ENCODE measurements around the gene DECR2.
"Not testable (repeated sequence)": the region's sequence is repeated elsewhere in the genome, so short reads cannot be mapped to it uniquely, and the experiment has no call there.

DECR2 gene

DNA sequence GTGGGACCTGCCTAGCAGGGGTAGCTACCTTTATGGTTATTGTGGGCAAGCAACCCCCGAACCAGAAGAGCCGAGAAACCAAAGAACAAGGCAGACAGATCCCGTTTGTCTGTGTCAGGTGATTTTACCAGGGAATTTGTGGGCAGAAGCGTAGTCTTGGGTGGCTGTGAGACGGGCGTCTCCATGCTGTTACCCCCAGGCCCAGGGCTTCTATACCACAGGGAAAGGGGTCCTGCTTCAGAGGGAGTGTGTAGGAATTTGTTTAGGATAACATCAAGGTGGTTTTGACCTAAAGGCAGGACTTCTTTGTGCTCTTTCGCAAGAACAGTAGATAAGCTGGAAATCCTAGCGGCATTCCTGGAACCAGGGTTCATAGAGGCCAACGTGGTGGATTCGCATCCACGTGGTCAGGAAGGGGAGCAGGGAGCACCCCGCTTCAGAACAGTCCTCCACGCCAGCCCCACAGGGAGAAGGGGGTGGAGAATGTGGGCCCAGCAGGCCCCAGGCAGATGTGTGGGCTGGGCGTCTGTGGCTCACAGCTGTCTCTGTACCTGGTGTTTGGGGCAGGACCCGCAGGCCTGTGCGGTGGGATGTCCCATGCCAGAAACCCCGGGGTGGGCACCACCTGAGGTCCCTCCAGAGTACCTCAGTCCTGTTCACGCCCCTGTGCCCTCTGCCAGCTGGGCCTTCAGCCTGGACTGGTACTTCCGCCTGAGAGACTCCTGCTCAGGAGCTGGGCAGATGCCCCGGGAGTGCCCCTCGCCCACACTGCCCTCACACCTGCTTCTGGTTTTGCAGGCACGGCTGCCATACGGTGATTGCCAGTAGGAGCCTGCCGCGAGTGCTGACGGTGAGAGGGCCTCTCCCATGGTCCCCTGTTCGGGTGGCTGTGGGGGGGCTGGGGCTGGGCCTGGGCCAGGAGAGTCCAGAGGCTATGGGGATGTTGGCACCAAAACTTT is 4.1 kb downstream of the DECR2 start:
- DNase-seq, result no peak

DNA sequence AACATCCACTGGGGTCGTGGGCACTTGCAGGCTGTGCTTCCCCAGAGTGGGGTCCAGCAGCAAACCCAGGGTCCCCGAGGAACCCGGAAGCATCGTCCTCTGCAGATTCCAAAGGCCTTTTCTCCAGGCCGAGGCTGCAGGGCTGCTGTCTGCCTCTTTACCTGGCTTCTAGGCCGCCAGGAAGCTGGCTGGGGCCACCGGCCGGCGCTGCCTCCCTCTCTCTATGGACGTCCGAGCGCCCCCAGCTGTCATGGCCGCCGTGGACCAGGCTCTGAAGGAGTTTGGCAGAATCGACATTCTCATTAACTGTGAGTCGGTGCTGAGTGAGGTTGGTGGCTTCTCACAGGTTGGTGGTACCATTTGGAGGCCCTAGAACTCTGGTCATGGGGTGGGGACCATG is 5.6 kb downstream of the DECR2 start:
- no peak for DNase-seq

DNA sequence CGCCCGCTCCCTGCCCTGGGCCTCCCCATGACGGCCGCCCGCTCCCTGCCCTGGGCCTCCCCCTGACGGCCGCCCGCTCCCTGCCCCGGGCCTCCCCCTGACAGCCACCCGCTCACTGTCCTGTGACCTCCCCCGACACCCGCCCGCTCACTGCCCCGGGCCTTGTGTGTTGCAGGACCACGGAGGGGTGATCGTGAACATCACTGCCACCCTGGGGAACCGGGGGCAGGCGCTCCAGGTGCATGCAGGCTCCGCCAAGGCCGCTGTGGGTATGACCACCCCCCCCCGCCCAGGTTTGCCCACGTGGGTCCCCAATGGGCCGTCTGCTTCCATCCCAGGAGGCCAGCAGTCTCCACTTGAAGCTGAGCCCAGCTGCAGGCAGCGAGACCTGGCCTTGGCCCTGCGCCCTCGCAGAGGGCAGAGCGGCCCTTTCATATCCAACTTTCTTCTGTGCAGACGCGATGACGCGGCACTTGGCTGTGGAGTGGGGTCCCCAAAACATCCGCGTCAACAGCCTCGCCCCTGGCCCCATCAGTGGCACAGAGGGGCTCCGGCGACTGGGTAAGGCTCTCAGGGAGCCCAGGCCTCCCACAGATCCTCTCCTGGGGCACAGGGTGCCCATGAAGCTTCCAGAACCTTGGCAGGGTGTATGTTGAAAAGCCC is 9.0 kb downstream of the DECR2 start:
- DNase-seq, result no peak

DNA sequence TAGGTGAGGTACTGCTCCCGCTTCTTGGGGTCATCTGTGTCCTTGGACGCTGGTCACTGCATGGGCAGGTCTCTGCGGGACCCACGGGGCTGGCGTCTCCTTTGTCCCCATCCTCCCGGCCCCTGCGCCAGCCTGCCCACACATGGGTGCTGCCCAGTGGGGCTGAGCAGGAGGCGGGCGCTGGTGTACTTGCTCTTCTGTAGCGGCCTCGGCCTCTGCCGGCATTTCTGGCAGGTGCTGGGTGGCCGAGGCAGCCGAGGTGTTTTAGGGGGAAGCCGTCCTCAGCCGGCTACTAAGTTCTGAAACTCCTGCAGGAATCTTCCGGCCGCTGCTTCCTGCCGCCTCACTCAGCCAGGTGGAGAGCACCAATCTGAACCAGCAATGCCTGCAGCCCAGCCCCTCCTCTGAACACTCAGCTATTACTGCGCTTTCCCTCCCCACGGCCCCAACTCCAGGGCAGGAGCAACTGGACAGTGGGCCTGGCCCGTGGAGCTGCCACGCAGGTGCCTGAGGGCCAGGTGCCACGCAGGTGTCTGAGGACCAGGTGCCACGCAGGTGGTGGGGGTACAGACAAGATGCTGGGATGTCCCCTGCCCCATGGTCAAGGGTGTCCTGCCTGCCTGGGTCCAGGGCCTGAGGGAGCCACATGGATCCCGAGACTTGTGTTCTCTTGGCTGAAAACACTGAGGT is 10.0 kb downstream of the DECR2 start:
- DNase-seq, result no peak

DNA sequence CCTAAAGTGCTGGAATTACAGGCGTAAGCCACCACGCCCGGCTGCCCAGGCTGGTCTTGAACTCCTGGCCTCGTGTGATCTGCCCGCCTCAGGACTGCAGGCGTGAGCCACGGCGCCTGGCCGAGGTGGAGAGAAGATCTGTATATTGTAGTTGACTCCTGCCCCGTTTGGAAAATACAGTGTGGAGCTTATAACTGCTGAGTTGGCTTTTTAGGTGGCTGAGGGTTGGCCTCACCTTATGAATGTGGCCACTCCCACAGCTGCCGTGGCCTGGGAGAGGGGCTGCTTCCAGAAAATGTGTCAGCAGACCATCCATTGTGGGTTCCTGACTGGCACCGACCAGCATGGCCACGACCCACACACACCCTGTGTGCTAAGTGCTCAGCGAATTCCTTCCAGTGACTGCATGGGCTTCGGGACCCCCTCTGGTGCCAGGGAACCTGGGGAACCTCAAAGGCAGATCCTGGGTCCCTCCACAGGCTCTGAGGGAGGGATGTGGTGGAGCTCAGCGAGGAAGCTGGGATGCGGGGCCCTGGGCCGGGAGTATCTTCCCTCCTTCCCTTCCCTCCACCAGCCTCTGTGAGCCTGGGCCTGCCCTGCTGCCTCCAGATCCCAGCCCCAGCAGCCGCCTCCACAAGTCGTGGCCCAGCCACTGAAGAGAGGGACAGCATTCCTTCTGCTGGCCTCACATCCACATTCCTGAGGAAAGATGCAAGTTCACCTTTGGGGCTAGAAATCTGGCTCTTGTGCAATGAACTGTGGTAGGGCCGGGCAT is 12.9 kb downstream of the DECR2 start:
- peak; percentile 23 for DNase-seq

DNA sequence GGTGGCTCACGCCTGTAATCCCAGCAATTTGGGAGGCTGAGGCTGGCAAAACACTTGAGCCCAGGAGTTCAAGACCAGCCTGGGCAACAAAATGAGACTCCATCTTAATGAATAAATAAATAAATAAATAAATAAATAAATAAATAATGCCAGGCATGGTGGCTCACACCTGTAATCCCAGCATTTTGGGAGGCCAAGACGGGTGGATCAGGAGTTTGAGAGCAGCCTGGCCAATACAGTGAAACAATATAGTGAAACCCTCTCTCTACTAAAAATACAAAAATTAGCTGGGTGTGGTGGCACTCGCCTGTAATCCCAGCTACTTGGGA is 13.4 kb downstream of the DECR2 start:
- not testable (repeated sequence) for DNase-seq

DNA sequence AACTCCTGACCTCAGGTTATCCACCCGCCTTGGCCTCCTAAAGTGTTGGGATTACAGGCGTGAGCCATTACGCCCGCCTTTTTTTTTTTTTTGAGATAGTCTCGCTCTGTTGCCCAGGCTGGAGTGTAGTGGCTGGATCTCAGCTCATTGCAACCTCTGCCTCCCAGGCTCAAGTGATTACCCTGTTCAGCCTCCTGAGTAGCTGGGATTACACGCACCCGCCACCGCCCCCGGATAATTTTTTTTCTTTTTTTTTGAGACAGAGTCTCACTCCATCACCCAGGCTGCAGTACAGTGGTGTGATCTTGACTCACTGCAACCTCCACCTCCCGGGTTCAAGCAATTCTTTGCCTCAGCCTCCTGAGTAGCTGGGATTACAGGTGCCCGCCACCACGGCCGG is 20.5 kb downstream of the DECR2 start:
- not testable (repeated sequence) for DNase-seq

DNA sequence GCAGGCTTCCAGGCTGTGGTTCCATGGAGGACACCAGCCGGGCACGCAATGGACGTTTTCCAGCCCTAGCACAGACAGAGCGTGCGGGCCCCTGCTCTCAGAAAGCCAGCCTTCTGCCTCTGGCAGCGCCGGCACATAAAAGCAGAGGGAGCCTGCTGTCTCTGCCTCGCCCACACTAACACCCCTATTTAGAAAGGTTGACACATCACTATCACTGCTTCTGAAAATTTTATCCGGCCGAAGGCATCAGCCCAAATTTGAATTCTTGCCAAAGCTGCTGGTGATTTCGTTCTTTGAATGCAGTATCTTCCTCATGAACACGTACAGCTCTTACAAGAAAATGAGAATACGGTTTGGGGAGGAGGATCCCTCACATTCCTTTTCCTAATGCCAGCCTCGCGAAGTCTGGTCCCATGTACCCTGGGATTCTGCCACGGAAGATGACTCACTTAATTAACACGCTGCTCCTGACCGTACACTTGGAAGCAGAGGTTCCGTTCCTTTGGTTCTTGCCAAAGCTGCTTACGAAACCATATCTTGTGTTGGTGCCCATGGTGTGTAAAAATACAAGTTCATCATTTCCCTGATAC is 22.4 kb downstream of the DECR2 start:
- peak; percentile 94 for DNase-seq

DNA sequence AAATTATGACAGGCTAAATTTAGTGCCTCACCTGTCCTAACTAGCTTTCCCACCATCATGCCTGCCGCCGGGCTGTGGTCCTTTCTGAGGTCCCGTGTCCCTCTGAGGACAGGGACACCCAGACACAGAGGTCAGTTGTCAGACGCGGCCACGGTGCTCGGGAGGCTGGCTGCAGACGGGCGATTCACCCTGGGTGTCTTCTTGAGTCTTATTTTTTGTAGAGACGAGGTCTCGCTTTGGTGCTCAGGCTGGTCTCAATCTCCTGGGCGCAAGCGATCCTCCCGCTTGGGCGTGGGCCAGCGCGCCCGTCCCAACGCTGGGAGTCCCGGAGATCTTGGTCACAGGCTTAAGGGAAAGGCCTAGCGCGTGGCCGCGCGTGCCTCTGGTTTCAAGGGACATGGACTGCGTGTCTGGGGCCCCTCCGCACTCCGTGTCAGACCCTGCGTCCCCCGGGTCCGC is 23.0 kb downstream of the DECR2 start:
- peak; percentile 17 for DNase-seq

DNA sequence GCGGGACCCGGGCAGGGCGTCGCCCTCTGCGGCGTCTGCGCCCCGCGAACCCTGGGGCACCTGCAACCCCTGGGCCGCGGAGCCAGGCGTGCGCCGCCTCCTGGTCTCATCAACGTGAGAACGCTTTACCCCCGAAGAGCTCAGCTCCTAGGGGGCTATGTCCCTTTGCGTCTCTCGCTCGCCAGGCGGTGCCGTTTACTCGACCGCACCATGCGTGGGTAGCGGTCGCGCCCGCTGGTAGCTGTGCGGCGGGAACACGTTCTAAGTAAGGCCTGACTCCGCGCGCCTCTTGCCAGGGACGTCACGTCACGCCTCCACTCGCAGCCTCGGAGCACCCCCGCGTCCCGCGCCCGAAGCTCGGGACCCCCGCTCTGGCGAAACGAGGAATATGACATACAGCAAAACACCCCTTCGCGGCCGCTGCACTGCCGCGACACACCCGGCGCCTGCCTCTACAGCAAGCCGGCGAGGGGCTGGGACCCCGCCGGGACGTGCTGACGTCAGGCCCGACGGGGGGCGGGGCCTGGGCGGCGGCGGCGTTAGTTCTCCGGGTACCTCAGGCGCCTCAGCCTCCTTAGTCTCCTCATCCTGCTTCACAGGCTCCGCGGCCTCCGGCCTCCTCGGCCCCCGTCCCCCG is 23.5 kb downstream of the DECR2 start, which contains the start of gene RAB11FIP3:
Gene RAB11FIP3, plus strand, starts transcription at position 568 of the 637 bp plus-strand sequence. CDS start 358 bp downstream, outside the sequence.
- DNase-seq, result peak; percentile 84

DNA sequence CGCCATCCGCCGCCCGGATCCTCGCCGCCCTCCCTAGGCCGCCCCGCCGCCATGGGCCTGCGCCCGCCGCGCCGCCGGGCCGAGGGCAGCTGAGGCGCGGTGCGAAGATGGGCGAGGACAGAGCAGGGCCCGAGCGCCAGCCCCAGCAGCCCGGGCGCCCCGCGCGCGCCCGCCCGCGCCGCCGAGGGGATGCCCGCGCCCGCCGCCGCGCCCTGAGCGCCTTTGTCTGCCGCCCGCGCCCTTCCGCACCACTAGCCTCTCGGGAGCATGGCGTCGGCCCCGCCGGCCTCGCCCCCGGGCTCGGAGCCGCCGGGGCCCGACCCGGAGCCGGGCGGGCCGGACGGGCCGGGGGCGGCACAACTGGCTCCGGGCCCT is 24.0 kb downstream of the DECR2 start:
- no peak for DNase-seq

DNA sequence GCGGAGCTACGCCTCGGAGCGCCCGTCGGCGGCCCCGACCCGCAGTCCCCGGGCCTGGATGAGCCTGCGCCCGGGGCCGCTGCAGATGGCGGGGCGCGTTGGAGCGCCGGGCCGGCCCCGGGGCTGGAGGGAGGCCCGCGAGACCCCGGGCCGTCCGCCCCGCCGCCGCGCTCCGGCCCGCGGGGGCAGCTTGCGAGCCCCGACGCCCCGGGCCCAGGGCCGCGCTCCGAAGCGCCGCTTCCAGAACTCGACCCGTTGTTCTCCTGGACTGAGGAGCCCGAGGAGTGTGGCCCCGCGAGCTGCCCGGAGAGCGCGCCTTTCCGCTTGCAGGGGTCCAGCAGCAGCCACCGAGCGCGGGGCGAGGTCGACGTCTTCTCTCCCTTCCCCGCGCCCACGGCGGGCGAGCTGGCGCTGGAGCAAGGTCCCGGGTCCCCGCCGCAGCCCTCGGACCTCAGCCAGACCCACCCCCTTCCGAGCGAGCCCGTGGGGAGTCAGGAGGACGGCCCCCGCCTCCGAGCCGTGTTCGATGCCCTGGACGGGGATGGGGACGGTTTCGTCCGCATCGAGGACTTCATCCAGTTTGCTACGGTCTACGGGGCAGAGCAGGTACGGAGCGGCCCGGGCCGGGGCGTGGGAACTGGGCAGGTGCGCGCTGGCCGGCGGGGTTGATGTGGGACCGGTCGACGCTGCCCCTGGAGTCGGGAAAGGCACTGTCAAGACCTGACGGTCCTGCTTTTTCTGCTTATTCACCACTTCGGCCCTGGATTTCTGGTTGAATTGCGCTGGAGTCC is 24.6 kb downstream of the DECR2 start:
- no peak for DNase-seq

DNA sequence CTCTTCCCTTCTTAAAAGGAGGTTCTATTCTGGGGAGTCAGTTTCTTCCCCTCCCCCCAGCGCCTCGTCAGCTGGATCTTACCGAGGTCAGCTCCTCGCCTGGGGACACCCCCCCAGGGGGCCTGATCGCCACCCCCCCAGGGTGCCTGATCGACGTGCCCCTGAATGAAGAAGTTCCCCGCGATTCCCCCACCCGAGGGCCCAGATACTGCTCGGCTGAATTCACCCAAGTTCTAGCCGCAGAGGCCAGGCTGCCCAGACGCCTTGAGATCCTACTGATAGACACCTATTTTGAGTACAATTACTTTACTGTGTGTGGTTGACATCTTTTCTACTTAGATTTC is 25.2 kb downstream of the DECR2 start:
- no peak for DNase-seq

DNA sequence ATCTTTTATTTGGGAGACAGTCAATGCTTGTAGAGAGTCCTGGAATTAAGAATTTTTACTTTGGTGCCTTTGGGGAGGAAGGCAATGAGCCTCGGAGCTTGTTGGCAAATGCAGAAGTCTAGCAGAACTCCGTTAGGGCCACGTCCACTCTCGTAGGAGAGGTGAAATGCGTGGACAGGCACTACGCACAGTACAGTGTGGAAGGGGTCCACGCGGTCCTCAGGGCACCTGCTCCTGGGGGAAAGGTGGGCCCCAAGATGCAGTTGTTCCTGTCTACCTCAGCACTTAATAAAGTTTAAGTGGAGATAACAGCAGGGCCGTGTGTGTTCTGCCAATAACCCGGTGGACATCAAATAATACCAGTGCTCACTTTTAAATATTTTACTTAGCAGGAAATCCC is 25.6 kb downstream of the DECR2 start:
- DNase-seq, result no peak

DNA sequence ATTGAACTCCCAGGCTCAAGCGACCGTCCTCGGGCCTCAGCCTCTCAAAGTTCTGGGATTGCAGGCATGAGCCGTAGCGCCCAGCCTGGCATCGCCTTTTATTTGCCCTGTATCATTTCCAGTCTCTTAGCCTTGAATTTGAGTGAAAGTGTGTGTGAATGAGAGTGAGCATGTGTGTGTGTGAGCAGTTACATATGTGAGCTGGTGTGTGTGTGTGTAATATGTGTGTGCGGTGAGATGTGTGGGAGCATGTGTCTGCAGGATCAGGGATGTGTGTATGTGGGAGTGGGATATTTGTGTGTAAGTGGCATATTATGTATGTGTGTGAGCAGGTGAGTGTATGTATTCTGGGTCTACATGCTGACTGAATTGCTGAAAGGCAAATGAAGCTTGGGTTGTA is 29.2 kb downstream of the DECR2 start:
- DNase-seq, result no peak

DNA sequence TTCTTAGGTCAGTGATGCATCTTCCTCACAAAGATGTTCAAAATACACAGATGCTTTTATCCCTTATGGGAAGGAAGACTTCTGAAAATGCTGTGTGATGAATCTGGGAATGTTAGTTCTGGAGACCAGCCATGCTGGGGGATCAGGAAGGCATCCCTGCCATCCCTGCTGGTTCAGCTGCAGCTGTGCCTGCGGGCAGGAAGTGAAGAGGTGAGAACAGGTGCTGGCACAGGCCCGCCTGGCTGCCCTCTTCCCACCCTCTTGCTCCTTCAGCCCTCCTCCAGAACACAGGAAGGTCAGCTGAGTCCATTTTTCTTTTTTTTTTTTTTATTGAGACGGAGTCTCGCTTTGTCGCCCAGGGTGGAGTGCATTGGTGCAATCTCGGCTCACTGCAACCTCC is 38.9 kb downstream of the DECR2 start:
- no peak for DNase-seq

DNA sequence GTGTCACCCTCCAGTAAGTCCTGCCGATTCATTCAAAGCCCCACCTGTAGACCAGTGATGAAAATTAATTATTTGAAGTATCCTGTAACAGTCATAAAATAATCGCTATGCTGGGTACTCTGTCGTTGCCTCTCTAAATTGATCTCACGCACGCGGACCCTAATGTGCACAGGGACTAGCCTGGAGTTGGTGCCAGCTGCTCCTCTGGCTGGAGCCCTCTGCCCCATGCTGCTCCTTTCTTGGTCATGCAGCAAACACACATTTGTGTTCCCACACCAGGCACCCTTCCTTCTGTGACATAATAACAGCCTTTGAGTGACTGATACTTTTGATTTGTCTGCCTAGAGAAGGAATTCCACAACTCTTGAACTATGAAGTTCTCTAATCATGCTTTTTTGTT is 39.8 kb downstream of the DECR2 start:
- DNase-seq, result no peak

DNA sequence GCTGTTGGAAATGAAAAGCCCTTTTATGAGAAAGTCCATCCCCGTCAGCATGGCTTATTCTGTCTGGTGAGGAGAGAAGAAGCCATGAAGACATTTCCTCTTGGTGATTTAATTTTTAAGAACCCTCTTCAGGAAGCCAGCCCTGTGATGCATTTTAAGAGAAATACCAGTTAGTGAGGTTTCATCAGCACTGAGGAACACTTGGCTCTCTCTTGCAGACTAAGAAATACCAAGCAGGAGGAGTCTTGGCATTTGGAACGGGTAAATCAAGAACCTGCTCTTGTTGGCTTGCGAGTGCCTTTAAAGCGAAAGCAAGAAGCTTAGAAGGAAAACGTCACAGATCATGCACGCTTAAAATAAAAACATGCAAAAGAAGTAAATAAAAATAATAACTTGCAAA is 41.3 kb downstream of the DECR2 start:
- DNase-seq, result no peak

DNA sequence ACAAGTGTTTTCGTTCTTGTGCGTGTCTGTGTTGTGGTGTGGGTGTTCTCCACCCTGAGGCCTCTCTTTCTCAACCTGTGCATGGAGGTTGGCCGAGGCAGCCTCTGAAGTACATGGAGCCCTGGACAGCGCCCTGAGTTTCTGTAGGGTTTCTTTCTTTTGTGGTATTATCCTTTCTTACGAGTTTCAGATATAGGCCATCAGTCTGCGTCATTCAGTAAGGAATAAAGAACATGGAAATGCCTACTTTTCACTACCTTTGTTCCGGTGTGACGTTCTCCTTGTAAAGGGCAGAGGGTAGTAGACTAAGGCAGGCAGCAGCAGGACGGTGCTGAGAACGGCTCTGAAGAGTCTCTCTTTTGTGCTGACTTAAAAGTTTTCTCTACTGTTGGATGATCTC is 42.3 kb downstream of the DECR2 start:
- no peak for DNase-seq

DNA sequence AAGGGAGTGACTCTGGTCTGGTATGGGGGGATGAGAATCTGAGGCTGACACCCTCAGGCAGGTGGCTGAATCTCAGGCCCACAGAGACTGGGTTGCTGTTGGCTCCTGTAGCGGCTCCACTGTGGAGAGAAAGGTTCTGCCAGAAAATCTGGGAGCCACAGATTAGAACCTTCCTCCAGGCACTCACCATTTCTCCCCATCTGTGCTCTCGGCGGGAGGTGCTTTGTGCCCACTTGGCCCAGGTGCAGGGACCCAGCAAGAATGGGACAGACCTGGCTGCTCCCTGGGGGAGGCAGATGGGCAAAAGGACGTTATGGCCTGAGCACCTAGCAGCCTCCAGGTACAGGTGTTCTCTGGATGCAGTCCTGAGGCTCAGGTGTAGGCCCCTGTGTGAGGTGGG is 43.9 kb downstream of the DECR2 start:
- no peak for DNase-seq

DNA sequence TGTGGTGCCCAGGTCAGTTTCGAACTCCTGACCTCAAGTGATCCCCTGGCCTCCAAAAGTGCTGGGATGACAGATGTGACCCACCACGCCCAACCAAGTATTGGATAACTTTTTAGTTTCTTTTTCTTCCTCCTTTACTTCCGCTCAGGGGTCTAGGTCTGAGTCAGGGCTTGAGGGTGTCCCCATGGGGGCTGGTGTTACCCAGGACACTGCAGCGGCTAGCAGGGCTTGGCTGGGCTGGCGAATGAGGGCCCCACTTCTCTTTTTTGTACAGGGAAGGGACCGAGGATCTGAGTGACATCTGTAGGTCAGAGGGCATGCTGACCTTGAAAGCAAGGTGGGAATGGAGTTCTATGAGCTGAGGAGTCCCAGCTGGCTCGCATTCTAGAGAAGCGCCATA is 48.7 kb downstream of the DECR2 start:
- no peak for DNase-seq
